Rectal smooth muscle tissue (tissue), 1 donor: ENCODE data around the gene ACOXL.

Experiments used
- H3K27ac ChIP-seq: one replicate; pipeline ENCODE4 v1.7.0; 2013; ENCODE audit warnings: low read depth, low read length, inconsistent platforms
- H3K27me3 ChIP-seq: one replicate; pipeline ENCODE4 v1.7.0; 2013; ENCODE audit warnings: low read length; ENCODE audit not compliant: control insufficient read depth, insufficient read depth
- H3K36me3 ChIP-seq: one replicate; pipeline ENCODE4 v1.7.0; 2013; ENCODE audit warnings: low read length; ENCODE audit not compliant: control insufficient read depth, insufficient read depth
- H3K4me1 ChIP-seq: one replicate; pipeline ENCODE4 v1.7.0; 2013; ENCODE audit warnings: low read length; ENCODE audit not compliant: control insufficient read depth, insufficient read depth
- H3K4me3 ChIP-seq: one replicate; pipeline ENCODE4 v1.7.0; 2013; ENCODE audit warnings: low read length
- H3K9ac ChIP-seq: one replicate; pipeline ENCODE4 v1.7.0; 2013; ENCODE audit warnings: low read length

The ACOXL gene

DNA sequence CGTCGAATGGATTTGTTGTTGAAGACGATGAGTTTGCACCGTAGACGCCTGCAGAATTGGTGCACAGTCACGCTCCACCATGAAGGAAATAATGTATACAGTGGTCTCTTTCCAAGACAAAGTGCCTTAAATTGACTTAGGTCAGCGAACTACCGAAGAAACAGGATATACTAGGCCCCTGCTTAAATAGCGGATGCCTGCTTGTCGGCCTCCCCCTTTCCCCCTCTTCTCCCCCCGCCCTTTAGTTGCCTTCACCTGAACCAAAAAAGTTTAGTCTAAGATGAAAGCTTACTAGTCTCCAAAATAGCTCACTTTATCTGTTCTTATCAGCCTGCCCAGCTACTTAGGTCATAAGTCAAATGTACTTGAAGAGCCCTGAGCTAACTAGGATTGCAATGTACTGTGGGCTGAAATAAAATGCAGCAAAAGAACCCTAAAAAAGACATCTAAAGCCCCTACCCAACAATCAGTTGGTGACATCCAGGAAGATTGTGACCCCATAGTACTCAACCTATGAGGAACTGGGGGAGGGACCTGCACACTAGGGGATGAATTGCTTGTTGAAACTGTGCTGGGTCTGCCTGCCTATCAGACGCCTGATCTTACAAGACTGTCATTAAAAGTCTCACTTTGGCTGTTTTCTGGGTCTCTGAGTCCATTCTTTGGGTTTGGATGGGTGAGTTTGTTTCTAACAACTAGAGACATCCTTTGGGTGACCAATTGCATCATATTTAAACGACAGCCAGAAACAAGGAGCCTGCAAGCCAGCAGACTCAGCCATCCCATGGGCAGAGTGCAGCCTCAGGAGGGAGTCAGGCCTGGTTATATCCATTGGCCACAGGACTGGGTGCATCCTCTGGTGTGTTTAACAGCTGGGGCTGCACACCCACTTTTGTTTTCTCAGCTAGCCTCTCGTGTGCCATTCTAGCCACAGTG, 14.5 kb downstream of the ACOXL start:
- Histone ChIP-seq H3K36me3 (no peaks in the 10 kb centered on the region), H3K27ac (no peak overlapping the region), H3K27me3 (no peaks in the 10 kb centered on the region), H3K9ac (no peak overlapping the region), H3K4me1 (no peaks in the 10 kb centered on the region), H3K4me3 (no peak overlapping the region)

DNA sequence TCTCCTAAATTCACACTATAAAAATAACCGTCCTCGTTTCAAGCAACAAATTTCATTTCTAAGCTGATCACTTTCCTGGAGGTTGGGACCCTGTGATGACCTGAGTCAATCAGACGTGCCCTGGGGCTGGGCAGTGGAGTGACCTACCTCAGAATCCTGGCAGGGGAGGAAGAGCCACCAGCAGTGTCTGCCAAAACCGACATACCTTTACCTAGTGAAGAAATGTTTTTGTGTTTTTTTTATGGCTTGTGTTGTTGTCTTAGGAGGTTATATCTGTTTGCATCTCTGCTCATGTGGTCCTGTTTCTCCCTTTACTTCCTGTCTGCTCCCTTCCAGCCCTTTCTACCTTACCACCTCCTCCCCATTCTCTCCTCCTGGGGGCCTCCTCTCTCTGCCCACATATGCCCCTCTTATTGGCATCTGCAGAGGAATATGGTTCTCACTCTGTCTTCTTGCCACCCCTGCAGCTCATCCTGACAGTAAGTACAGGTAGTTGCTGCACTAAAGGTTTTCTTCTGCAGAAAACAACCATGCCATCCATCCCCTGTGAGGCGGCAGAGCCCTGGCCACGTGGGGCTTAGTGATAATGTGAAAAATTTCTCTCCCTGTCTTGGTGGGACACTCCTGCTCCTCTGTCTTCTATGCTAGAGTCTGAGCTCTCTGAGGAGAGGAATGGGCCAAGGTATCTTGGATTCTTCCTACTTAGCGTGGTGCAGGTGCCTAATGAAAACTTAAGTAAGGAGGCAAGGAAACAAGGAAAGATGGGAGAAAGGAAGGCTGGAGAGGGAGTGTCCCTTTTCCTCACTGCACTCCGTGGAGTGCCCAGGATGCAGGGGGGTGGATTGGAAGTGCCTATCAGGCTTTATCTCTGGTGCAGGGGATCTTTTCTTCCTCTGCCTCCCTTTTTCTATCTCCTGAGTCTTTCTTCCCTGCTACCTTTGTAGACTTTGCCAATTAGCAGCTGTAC, 15.4 kb downstream of the ACOXL start:
- Histone ChIP-seq H3K4me3 (no peak overlapping the region), H3K27me3 (no peaks in the 10 kb centered on the region), H3K36me3 (no peaks in the 10 kb centered on the region), H3K9ac (no peak overlapping the region), H3K27ac (no peak overlapping the region), H3K4me1 (no peaks in the 10 kb centered on the region)

DNA sequence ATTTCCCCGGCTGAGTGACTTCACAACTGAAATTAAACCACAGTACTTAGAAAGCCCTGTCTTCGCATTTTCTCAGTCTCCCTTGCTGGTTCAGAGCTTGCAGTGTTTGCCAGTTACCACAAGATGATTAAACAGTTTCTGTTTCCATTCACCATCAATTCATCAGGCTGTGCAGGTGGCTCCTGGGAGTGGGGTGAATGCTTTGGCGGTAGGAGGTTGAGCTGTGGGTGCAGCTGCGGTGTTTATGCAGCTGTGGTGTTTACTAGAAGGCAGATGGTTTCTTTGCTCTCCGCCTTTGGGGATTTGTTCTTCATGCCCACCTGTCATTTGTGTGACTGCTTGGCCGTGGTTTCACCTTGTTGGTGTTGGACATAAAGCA, 16.1 kb downstream of the ACOXL start:
- Histone ChIP-seq H3K4me1 (no peaks in the 10 kb centered on the region), H3K27me3 (no peaks in the 10 kb centered on the region), H3K36me3 (no peaks in the 10 kb centered on the region), H3K4me3 (no peak overlapping the region), H3K9ac (no peak overlapping the region), H3K27ac (no peak overlapping the region)

DNA sequence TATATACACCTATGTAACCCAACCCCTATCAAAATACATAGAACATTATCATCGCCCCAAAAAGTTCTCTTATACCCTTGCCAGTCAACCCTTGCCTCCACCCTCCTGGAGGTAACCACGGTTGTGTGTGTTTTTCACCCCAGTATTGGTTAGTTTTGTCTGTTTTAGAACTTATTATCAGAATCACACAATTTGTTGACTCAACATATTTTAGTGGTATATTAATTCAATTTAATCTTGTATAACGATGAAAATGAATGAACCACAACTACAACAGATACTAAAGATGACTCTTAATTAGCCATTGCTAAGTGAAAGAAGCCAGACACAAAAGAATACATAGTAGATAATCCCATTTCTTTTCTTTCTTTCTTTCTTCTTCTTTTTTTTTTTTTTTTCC, 19.3 kb downstream of the ACOXL start:
- Histone ChIP-seq H3K4me1 (no peaks in the 10 kb centered on the region), H3K27me3 (no peaks in the 10 kb centered on the region), H3K9ac (no peak overlapping the region), H3K27ac (no peak overlapping the region), H3K4me3 (no peak overlapping the region), H3K36me3 (no peaks in the 10 kb centered on the region)

DNA sequence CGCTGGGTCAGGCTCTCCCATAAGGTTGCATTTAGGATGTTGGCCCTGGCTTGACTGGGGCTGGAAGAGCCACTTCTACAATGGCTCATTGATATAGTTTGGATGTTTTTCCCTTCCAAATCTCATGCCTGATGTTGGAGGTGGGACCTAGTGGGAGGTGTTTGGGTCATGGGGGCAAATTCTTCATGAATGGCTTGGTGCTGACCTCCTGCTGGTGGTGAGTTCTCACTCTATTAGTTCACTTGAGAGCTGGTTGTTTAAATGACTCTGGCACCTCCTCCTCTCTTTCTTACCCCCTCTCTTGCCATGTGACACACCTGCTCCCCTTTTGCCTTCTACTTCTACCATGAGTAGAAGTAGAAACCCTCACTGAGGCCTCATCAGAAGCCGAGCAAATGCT, 20.5 kb downstream of the ACOXL start:
- H3K36me3 ChIP-seq, result no peaks in the 10 kb centered on the region
- H3K4me3 ChIP-seq, result no peak overlapping the region
- H3K9ac ChIP-seq, result no peak overlapping the region
- H3K4me1 ChIP-seq, result no peaks in the 10 kb centered on the region
- H3K27ac ChIP-seq, result no peak overlapping the region
- no peaks in the 10 kb centered on the region for H3K27me3 ChIP-seq

DNA sequence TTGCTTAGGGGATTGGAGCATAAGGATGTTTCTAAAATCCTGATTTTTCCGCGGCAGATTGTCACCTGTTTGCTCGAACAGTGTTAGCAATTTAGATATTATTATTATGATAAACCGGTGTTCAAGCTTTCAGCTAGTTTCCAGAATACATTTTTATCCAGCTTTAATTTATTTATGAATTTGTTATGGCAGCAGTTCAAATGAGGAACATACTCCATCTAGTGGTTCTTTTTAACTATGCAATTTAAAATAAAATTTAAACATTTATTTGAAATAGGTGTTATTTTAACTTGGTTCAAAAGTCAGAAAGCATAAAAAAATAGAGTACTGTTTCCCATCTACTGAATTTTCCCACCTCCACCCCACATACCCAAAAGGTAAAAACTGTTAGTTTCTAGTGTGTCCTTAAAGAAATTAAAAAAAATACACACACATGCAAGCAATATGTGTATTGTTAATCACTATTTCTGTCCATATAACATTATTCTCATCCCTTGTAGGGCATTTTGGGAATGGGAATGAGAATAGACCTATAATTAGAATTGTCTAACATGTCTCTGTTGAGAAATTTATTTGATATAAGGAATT, 23.2 kb downstream of the ACOXL start:
- no peaks in the 10 kb centered on the region for H3K27me3 ChIP-seq
- no peak overlapping the region for H3K4me3 ChIP-seq
- H3K9ac ChIP-seq, result no peak overlapping the region
- no peaks in the 10 kb centered on the region for H3K4me1 ChIP-seq
- H3K27ac ChIP-seq, result no peak overlapping the region
- H3K36me3 ChIP-seq, result no peaks in the 10 kb centered on the region

DNA sequence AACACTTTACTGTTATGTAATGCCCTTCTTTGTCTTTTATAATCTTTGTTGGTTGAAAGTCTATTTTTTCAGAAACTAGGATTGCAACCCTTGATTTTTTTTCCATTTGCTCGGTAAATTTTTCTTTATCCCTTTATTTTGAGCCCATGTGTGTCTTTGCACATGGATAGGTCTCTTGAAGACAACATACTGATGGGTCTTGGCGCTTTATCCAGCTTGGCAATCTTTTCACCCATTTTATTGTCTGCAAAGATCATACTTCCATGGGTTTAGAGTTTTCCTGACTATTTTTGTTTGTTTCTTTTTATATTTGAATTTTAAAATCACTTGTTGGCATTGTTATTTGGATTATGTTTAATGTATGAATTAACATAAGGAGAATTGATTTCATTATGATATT, 27.0 kb downstream of the ACOXL start:
- Histone ChIP-seq H3K9ac (no peak overlapping the region), H3K4me1 (no peaks in the 10 kb centered on the region), H3K27ac (no peak overlapping the region), H3K4me3 (no peak overlapping the region), H3K36me3 (no peaks in the 10 kb centered on the region), H3K27me3 (no peaks in the 10 kb centered on the region)

DNA sequence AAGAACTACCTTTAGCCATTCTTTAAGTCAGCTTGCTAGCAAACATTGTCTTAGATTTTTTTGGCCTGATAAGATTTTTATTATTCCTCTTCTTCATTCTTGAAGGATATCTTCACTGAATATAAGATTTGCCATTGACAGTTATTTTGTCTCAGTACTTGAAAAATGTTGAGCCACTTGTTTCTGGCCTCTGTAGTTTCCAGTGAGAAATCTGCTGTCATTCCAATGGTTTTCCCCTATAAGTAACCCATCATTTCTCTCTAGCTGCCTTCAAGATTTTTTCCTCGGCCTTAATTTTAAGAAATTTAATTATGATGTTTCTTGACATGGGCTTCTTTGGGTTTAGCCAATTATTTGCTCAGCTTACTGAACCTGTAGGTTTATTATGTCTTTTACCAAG, 32.6 kb downstream of the ACOXL start:
- Histone ChIP-seq H3K4me3 (no peak overlapping the region), H3K9ac (no peak overlapping the region), H3K36me3 (no peaks in the 10 kb centered on the region), H3K4me1 (no peaks in the 10 kb centered on the region), H3K27me3 (no peaks in the 10 kb centered on the region), H3K27ac (no peak overlapping the region)

DNA sequence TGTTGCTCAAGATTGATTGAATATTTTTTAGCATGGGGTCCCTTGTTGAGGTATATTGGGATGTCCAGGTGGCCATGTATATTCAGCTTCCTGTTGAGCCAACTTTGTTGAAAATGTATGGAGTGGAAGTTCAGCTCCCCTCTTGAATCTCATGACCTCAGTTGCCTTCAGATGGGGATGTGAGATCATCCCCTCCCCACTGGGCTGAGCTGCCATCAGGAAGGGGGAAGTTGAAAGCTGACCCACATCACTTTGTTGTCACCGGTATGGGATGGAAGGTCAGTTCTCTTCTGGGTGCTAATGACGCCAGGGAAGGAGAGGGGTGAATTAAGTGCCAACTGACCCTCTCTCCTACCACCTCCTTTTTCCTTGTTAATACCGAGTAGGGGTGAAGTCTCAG, 33.9 kb downstream of the ACOXL start:
- Histone ChIP-seq H3K4me3 (no peak overlapping the region), H3K4me1 (peaks cover 9% of the 10 kb centered on the region)

DNA sequence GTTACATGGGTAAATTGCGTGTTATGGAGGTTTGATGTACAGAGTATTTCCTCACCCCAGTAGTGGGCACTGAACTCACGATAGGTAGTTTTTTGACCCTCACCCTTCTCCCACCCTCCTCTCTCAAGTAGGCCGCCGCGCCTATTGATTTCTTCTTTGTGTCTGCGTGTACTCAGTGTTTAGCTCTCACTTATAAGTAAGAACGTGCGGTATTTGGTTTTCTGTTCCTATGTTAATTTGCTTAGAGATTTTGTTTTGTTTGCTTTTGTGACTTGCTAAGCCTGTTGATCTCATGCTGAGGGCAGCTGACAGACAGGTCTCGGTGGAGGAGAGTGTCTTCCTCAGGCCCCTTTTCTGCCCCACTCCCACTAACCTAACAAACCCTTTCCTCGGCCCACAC, 36.2 kb downstream of the ACOXL start:
- H3K27ac ChIP-seq, result no peak overlapping the region
- peaks cover 2% of the 10 kb centered on the region for H3K27me3 ChIP-seq
- no peak overlapping the region for H3K4me3 ChIP-seq
- H3K9ac ChIP-seq, result no peak overlapping the region
- peaks cover 13% of the 10 kb centered on the region for H3K4me1 ChIP-seq
- H3K36me3 ChIP-seq, result no peaks in the 10 kb centered on the region

More for the DNA sequence above, 33.9 kb downstream of the ACOXL start:
- H3K36me3 ChIP-seq, result no peaks in the 10 kb centered on the region
- no peak overlapping the region for H3K27ac ChIP-seq
- H3K9ac ChIP-seq, result no peak overlapping the region
- peaks cover 2% of the 10 kb centered on the region for H3K27me3 ChIP-seq

DNA sequence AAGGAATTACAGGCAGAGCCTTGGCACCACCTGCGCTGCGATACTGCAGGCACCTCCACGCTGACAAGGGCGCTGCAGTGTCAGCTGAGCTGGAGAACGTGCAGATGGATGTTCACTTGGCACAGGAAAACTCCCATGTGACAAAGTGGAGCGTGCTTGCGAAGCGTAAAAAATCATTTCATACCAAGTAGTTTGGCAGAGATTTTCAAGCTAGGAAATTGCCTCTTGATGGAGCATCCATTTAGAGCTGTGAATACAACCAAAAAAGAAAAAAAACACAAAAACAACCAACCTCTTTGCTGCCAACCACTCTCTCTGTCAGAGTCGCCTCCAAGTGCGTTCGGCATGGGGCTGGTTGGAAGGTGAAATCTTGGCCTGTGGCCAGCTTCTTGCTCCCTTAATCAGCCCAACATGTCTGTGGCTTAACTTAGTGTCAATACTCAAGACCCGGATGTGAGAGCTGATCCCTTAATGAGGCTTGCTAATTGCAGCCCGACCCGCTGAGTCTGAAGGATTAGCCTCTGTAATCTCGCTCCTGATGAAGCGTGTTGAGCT, 38.1 kb downstream of the ACOXL start:
- Histone ChIP-seq H3K4me1 (peaks cover 13% of the 10 kb centered on the region), H3K36me3 (no peaks in the 10 kb centered on the region), H3K27ac (no peak overlapping the region), H3K4me3 (no peak overlapping the region), H3K27me3 (peaks cover 2% of the 10 kb centered on the region), H3K9ac (no peak overlapping the region)

DNA sequence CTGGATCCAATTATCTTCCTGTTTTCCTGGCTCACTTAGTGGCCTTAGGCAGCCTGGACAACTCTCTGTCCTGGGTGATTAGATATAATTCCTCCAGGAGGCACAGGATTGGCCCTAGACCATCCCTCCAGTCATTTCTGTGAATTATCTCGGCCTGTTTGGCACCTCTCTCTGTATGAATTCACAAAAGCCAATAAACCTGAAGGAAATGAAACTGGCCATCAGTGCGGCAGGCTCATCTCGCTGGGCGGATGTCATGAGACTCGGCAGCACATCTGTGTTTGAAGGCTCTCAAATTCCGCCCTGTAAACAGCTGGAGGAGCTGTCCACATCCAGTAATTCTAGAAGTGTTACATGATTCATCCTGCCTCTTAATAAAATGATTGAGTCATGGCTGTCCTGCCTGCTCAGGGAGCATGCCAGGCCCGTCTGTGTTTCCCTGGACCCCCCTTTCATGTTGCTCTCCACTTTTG, 38.6 kb downstream of the ACOXL start:
- Histone ChIP-seq H3K4me3 (no peak overlapping the region), H3K36me3 (no peaks in the 10 kb centered on the region), H3K27me3 (peaks cover 2% of the 10 kb centered on the region), H3K4me1 (peaks cover 13% of the 10 kb centered on the region), H3K9ac (no peak overlapping the region), H3K27ac (no peak overlapping the region)
